Measurements from ENCODE around the gene JAKMIP2. TPM values are rescaled to one million over a fixed set of nuclear protein-coding genes. Genes with fewer than 3 reads are reported as not detected.

JAKMIP2 gene
- total and polyA plus RNA-seq, 2 donors (not counting 3 experiments of a cell fraction or from before 2014, with no cell fraction given) = not detected

DNA sequence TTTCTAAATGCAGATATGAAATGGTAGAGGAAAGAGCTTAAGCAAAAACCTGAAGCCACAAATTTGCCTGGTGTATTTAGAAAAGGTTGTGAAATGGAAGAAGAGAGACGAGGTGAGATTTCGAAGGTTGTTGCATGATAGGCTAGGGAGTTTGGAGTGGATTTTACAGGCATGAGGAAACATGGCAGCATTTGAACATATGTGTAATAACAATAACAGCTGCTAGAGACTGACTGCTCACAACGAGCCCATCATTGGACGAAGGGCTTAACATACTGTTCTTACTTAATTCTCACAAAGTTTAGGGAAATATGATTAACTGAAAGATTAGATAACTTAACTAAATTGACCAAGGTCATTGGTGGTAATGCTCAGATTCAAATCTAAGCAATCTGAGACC lies 108.1 kb downstream of the JAKMIP2 start:
- Histone ChIP-seq H3K27ac (ENCODE audit: insufficient read depth, low read depth, low read length) (no peak overlapping the region), H2AFZ (ENCODE audit: low read depth, low read length) (no peak overlapping the region), H3K4me3 (replicated peaks in 1 of 3; ENCODE audit: insufficient read depth in 1 of 3, low read depth in 1 of 3, low read length in 3 of 3) (no peak overlapping the region), H3K79me2 (ENCODE audit: control insufficient read depth, insufficient read depth, low read length) (no peaks in the 10 kb centered on the region), H3K4me2 (ENCODE audit: insufficient read depth, low read length) (no peak overlapping the region), H3K9ac (replicated peaks; ENCODE audit: extremely low read depth, insufficient read depth, low read length) (no peak overlapping the region), H3K36me3 (ENCODE audit: control insufficient read depth in 2 of 2, extremely low read depth in 1 of 2, insufficient read depth in 2 of 2, low read length in 2 of 2) (no peaks in the 10 kb centered on the region), H3K27me3 (ENCODE audit: control insufficient read depth in 2 of 2, insufficient read depth in 2 of 2, low read length in 2 of 2) (peaks cover 0 to under 1% of the 10 kb centered on the region in 2 experiments), H3K9me1 (replicated peaks; ENCODE audit: control insufficient read depth, extremely low read depth, insufficient read depth, low read length) (no peaks in the 10 kb centered on the region), H4K20me1 (replicated peaks; ENCODE audit: control insufficient read depth, extremely low read depth, insufficient read depth, low read length) (no peaks in the 10 kb centered on the region), H3K4me1 (ENCODE audit: control insufficient read depth, extremely low read depth, insufficient read depth, low read length) (no peaks in the 10 kb centered on the region), H3K9me3 (replicated peaks; ENCODE audit: control insufficient read depth, insufficient read depth, low read length) (no peaks in the 10 kb centered on the region)
- no peak for FAIRE-seq
- dilution Hi-C loops (cut with MboI; ENCODE audit: extremely low pct_ligation_motif_present, low sequenced_read_pairs) (no loop called here), intact Hi-C loops (cut with micrococcal nuclease) (no loop called here)
- CTCF ChIA-PET = no interaction called here
- no peak for DNase-seq (ENCODE audit: low read depth, low spot score)
- POLR2A ChIA-PET = no interaction called here
- TF ChIP-seq, protein P1, sequence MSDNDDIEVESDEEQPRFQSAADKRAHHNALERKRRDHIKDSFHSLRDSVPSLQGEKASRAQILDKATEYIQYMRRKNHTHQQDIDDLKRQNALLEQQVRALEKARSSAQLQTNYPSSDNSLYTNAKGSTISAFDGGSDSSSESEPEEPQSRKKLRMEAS (IDR thresholded peaks at IDR 0.05; ENCODE audit: insufficient read depth, insufficient read length) = no peak
- TF ChIP-seq MYC (IDR thresholded peaks at IDR 0.05; ENCODE audit: low read depth, low read length) (no peak), FOS (IDR thresholded peaks at IDR 0.05; ENCODE audit: borderline replicate concordance, insufficient read depth, low read length) (no peak), POLR2AphosphoS5 (IDR thresholded peaks at IDR 0.05; ENCODE audit: insufficient read depth, low read depth, low read length) (no peak), GATA2 (IDR thresholded peaks at IDR 0.05; ENCODE audit: insufficient read depth, insufficient read length, low read depth, low read length) (no peak), EZH2 (IDR thresholded peaks at IDR 0.05; ENCODE audit: borderline replicate concordance, low read depth, low read length, severe bottlenecking) (no peak), JUN (IDR thresholded peaks at IDR 0.05; ENCODE audit: borderline replicate concordance, insufficient read depth, insufficient read length, low read depth) (no peak), POLR2A (IDR thresholded peaks at IDR 0.05; ENCODE audit: low read depth, low read length) (no peak)
- TF ChIP-seq, protein P2, sequence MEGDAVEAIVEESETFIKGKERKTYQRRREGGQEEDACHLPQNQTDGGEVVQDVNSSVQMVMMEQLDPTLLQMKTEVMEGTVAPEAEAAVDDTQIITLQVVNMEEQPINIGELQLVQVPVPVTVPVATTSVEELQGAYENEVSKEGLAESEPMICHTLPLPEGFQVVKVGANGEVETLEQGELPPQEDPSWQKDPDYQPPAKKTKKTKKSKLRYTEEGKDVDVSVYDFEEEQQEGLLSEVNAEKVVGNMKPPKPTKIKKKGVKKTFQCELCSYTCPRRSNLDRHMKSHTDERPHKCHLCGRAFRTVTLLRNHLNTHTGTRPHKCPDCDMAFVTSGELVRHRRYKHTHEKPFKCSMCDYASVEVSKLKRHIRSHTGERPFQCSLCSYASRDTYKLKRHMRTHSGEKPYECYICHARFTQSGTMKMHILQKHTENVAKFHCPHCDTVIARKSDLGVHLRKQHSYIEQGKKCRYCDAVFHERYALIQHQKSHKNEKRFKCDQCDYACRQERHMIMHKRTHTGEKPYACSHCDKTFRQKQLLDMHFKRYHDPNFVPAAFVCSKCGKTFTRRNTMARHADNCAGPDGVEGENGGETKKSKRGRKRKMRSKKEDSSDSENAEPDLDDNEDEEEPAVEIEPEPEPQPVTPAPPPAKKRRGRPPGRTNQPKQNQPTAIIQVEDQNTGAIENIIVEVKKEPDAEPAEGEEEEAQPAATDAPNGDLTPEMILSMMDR (IDR thresholded peaks at IDR 0.05; ENCODE audit: extremely low read depth in 1 of 2, insufficient read depth in 1 of 2, low read depth in 1 of 2, low read length in 2 of 2) = no peak
- BruUV-seq (replicated peaks) = no TSS peak
